Cardiac fibroblast (primary cell): ENCODE results near the gene IL1R2.

Source experiments
- DNase-seq, 2 donors: peaks; one replicate each; pipeline versions ENCODE4 v3.0.0 to v3.0.0-alpha.2; 2010; ENCODE audit warnings: low read depth in 2 of 2
- H3K4me3 ChIP-seq, 2 donors: replicated peaks in 1 of 2; 1 replicate in 1 of 2; 2 replicates in 1 of 2; pipeline ENCODE4 v1.5.1; 2011; ENCODE audit warnings: low read depth in 2 of 2, low read length in 2 of 2, mild to moderate bottlenecking in 2 of 2, moderate library complexity in 1 of 2
- TF ChIP-seq, protein P1 (sequence below): IDR thresholded peaks from one replicate; pipeline ENCODE4 v1.5.1; 2011; ENCODE audit warnings: low read depth, mild to moderate bottlenecking, low read length, inconsistent platforms

The IL1R2 gene

DNA sequence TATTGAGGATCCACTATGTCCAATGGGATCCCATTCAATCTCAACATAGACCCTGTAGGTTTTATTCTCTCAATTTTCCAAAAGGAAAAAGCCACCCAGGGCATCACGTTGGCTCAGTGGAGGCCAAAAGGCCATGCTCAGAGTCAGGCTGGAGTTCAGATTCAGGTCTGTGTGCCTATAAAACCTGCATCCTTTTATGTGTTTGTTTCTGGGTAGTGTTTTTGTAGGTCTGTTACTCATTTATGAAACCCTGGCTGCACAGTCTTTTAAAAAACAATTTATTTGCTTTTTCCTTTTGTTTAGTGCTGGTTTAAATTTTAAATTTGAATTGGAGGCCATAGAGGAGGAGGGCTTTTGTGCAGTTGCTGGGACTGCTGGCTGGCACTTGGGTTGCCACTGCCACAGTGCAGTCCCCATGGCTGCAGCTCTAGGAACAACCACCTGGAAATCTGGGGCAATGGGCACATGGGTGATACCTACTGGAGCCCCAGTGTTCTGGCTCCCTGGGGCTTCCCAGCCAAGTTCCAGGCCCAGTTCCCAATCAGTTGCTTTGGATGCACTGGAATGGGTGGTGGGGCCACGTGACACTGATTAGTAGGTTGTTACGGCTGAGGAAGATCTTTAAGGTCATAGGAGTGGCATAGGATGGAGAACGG is 31.3 kb downstream of the IL1R2 start:
- TF ChIP-seq, protein P1, sequence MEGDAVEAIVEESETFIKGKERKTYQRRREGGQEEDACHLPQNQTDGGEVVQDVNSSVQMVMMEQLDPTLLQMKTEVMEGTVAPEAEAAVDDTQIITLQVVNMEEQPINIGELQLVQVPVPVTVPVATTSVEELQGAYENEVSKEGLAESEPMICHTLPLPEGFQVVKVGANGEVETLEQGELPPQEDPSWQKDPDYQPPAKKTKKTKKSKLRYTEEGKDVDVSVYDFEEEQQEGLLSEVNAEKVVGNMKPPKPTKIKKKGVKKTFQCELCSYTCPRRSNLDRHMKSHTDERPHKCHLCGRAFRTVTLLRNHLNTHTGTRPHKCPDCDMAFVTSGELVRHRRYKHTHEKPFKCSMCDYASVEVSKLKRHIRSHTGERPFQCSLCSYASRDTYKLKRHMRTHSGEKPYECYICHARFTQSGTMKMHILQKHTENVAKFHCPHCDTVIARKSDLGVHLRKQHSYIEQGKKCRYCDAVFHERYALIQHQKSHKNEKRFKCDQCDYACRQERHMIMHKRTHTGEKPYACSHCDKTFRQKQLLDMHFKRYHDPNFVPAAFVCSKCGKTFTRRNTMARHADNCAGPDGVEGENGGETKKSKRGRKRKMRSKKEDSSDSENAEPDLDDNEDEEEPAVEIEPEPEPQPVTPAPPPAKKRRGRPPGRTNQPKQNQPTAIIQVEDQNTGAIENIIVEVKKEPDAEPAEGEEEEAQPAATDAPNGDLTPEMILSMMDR: no peak
- no peak for DNase-seq
- H3K4me3 ChIP-seq: no peak overlapping the region

DNA sequence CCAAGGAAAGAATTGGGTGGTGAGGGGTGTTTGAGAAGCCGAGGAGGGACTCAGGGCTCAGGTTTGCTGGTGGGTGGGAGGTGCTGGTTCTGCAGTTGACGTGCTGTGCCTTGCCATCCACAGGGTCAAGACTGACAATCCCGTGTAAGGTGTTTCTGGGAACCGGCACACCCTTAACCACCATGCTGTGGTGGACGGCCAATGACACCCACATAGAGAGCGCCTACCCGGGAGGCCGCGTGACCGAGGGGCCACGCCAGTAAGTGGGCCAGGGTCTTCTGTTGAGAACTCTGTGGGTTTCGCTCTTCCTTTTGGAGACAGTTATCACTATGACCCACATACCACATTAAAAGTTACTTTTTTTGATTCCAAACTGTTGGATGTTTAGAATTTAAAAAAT is 32.6 kb downstream of the IL1R2 start:
- H3K4me3 ChIP-seq: no peak overlapping the region
- no peak for DNase-seq
- TF ChIP-seq, protein P1: no peak

DNA sequence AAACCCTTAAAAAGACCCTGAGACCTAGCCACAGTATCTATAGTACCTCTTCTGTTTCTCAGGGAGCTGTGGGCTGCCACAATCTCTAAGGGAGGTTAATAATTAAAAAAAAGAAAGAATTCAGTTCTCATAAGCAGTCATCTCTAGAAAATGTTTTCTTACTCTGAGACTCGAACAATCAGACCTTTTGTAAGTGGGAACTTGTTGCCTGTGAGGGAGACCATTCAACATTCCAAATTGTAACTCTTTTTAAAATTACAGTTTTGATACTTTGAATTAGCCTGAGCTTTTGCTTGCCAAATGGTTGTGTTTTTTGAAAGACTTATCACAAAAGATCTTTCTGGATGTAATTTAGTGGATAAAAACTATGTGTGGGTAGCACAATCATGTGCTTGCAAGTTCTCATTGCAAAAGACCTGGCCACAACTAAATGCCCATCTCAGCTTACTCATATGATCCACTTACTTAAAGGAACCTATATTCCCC is 33.3 kb downstream of the IL1R2 start:
- no peak overlapping the region for H3K4me3 ChIP-seq
- DNase-seq: peak; percentile 72 to 88
- TF ChIP-seq, protein P1: no peak

DNA sequence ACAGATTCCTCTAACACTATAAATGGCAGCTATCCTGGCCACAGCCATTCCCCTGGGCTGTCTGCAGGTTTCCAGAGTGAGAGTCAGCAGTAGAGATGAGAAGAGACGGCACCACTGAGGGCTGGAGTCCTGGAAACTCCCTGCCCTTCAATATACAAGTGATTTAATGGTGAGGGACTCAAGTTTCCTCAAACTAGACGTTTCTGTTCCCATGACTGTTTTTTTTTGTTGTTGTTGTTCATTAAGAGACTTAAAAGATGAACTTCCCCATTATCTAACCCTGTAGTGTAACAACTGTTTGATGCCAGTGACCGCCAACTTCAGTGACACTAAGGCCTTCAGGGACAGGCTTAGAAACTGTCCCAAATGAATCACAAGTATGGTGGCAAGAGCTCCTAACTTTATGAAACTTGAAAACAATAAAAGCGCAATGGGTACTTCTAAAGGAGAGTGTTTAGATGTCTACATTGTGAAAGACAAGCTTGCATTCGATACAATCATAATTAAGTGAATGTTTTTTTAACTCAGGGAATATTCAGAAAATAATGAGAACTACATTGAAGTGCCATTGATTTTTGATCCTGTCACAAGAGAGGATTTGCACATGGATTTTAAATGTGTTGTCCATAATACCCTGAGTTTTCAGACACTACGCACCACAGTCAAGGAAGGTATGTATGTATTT is 34.0 kb downstream of the IL1R2 start:
- no peak for DNase-seq
- no peak overlapping the region for H3K4me3 ChIP-seq
- TF ChIP-seq, protein P1: no peak

DNA sequence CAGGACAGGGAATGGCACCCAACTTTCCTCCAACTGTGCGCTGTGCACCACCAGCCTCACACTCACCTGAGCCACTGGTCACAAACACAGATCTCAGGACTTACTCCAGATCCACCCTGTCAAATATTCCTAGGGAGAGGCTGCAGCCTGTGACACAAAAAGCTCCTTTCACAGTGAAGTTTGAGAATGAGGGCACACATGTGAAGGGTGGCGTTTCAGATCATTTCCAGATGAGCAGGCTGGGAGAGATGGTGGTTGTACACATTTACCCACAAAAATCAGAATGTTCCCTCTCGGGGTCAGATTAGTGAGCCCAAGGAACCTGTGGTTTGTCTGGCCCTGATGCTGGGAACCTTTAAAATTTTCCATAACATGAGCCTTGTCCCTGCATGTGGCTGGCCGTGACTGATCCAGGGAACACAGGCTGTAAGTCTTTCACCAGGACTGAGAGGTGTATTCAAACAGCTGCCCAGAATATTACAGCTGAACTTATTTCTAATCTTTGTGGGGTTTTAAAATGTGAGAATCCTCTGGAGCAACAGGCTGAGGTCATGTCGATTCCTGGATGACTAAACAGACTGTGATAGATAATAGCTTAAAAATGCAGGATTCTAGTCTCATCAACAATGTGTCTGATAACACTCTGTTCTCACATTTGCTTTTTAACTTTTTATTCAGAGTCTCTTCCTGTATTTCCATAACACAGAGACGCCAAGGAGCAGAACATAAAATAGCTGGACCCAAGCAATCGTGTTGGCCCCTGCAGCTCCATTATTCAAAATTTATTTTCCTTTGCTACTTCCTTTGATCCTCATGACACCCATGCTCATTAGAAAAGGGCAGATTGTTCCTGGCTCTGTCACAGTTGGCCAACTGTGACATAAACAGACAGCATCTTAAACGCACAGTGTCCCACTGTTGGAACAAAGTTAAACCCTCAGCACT is 35.5 kb downstream of the IL1R2 start:
- no peak overlapping the region for H3K4me3 ChIP-seq
- TF ChIP-seq, protein P1: no peak
- DNase-seq: peak; percentile 89 to 90

DNA sequence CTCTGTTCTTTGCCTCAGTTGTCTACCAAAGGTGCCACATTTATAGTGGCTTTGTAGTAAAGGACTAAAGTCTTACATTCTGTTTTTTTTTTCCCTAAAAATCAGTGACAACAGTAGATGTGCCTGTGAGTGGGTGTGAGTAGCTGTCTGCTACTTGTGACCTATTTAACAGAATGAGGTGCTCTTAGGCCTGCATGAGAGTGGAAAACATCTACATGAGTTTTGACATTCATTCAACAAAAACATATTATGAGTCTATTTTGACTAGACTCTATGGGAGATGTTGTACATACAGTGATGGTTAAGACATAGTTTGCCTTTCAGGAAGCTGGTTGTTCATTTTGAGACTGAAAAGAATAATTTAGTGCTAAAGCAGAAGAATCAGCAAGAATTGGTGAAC is 36.7 kb downstream of the IL1R2 start:
- DNase-seq: peak in 1 of 2 donors; percentile 42
- TF ChIP-seq, protein P1: no peak
- H3K4me3 ChIP-seq: no peak overlapping the region
